SU-DHL-6 (cell line): ENCODE results near the gene OR6N1.

ENCODE experiments used
- H2AFZ ChIP-seq: fragments of 200-600 bp; sonication (generic); 2 replicates; pipeline ENCODE4 v1.6.1; 2014; ENCODE audit warnings: low read depth, mild to moderate bottlenecking, moderate library complexity, mixed read lengths, antibody characterized with exemption, low read length; ENCODE audit not compliant: severe bottlenecking
- H3F3A ChIP-seq: fragments of 200-600 bp; shearing (Covaris generic); 2 replicates; pipeline ENCODE4 v1.6.0; 2016; ENCODE audit warnings: antibody characterized with exemption, mild to moderate bottlenecking; ENCODE audit not compliant: insufficient read depth
- H3K27ac ChIP-seq: fragments of 200-600 bp; sonication (generic); 2 replicates; pipeline ENCODE4 v1.5.1; 2016; ENCODE audit warnings: low read depth, mild to moderate bottlenecking, low read length, moderate library complexity, mixed read lengths
- H3K27me3 ChIP-seq: fragments of 200-600 bp; sonication (generic), shearing (Covaris generic); 2 replicates; pipeline ENCODE4 v1.6.0; 2014; ENCODE audit warnings: mild to moderate bottlenecking, low read length
- H3K36me3 ChIP-seq: fragments of 200-600 bp; sonication (generic); 2 replicates; pipeline ENCODE4 v1.6.1; 2014; ENCODE audit warnings: mild to moderate bottlenecking, low read length, mixed read lengths
- H3K4me2 ChIP-seq: fragments of 300-600, 200-600 bp; shearing (Covaris generic), sonication (generic); 2 replicates; pipeline ENCODE4 v1.6.0; 2014; ENCODE audit warnings: low read length, low read depth, mild to moderate bottlenecking; ENCODE audit not compliant: poor library complexity, severe bottlenecking
- H3K4me3 ChIP-seq: fragments of 200-600 bp; sonication (generic); 2 replicates; pipeline ENCODE4 v1.5.1; 2014; ENCODE audit warnings: antibody characterized with exemption, low read length, mild to moderate bottlenecking, mixed read lengths; ENCODE audit not compliant: insufficient read depth, poor library complexity, severe bottlenecking
- H3K79me2 ChIP-seq: fragments of 200-600 bp; sonication (generic); 2 replicates; pipeline ENCODE4 v1.6.1; 2014; ENCODE audit warnings: mild to moderate bottlenecking, low read length, moderate library complexity; ENCODE audit not compliant: insufficient read depth
- H3K9ac ChIP-seq: fragments of 200-600 bp; sonication (generic); 2 replicates; pipeline ENCODE4 v1.7.0; 2014; ENCODE audit warnings: mild to moderate bottlenecking, low read length
- H3K9me2 ChIP-seq: fragments of 200-600 bp; sonication (generic); replicated peaks from 2 replicates; pipeline ENCODE4 v1.6.1; 2014; ENCODE audit warnings: low read length; ENCODE audit not compliant: insufficient read depth
- H3K9me3 ChIP-seq: fragments of 200-600 bp; sonication (generic); 2 replicates; pipeline ENCODE4 v1.6.1; 2014; ENCODE audit warnings: low read length, mixed read lengths; ENCODE audit not compliant: insufficient read depth
- H4K20me1 ChIP-seq: fragments of 200-600 bp; sonication (generic); 2 replicates; pipeline ENCODE4 v1.6.1; 2014; ENCODE audit warnings: low read depth, mild to moderate bottlenecking, antibody characterized with exemption, low read length, moderate library complexity, mixed read lengths
- CTCF ChIP-seq: fragments of 200-600 bp; sonication (generic); IDR thresholded peaks from one replicate; pipeline ENCODE4 v1.5.1; 2017; ENCODE audit warnings: antibody characterized with exemption, mild to moderate bottlenecking, low read length, moderate library complexity; ENCODE audit not compliant: insufficient read depth, poor library complexity, severe bottlenecking
- EZH2phosphoT487 ChIP-seq: fragments of 200-600 bp; sonication (generic), shearing (Covaris generic); conservative IDR thresholded peaks from 2 replicates; pipeline ENCODE4 v1.6.1; 2018; ENCODE audit warnings: mild to moderate bottlenecking, antibody characterized with exemption, low read length, moderate library complexity, mixed read lengths

Gene OR6N1

GRCh38 chr1:158732524-158732923, 39.5 kb downstream of the OR6N1 start:
- H3K36me3 ChIP-seq = no peaks in the 10 kb centered on the region
- H3F3A ChIP-seq = no peaks in the 10 kb centered on the region
- no peaks in the 10 kb centered on the region for H3K9me2 ChIP-seq
- H3K4me2 ChIP-seq = no peak overlapping the region
- no peak overlapping the region for H2AFZ ChIP-seq
- no peak overlapping the region for H3K4me3 ChIP-seq
- H3K9ac ChIP-seq = no peak overlapping the region
- H3K9me3 ChIP-seq = no peaks in the 10 kb centered on the region
- no peaks in the 10 kb centered on the region for H3K79me2 ChIP-seq
- H3K27ac ChIP-seq = no peak overlapping the region
- no peaks in the 10 kb centered on the region for H4K20me1 ChIP-seq
- no peak for TF ChIP-seq CTCF
- no peak for TF ChIP-seq EZH2phosphoT487
- no peaks in the 10 kb centered on the region for H3K27me3 ChIP-seq

GRCh38 chr1:158731707-158732106, 40.3 kb downstream of the OR6N1 start:
- Histone ChIP-seq H3K4me2 (no peak overlapping the region), H3K9me2 (no peaks in the 10 kb centered on the region), H3K79me2 (no peaks in the 10 kb centered on the region), H3K9ac (no peak overlapping the region), H4K20me1 (no peaks in the 10 kb centered on the region), H3F3A (no peaks in the 10 kb centered on the region), H2AFZ (no peak overlapping the region), H3K36me3 (no peaks in the 10 kb centered on the region), H3K9me3 (no peaks in the 10 kb centered on the region), H3K27ac (no peak overlapping the region), H3K4me3 (no peak overlapping the region), H3K27me3 (no peaks in the 10 kb centered on the region)
- TF ChIP-seq CTCF = no peak
- TF ChIP-seq EZH2phosphoT487 = no peak

GRCh38 chr1:158730453-158730852, 41.5 kb downstream of the OR6N1 start:
- Histone ChIP-seq H4K20me1 (no peaks in the 10 kb centered on the region), H3K27me3 (no peaks in the 10 kb centered on the region), H3K9me3 (no peaks in the 10 kb centered on the region), H3K9ac (no peak overlapping the region), H3K79me2 (no peaks in the 10 kb centered on the region), H3K36me3 (no peaks in the 10 kb centered on the region), H3K9me2 (no peaks in the 10 kb centered on the region), H3K4me2 (no peak overlapping the region), H3F3A (no peaks in the 10 kb centered on the region), H2AFZ (no peak overlapping the region), H3K4me3 (no peak overlapping the region), H3K27ac (no peak overlapping the region)
- TF ChIP-seq EZH2phosphoT487 (no peak), CTCF (no peak)
